C1 segment of cervical spinal cord (tissue), 14 donors: Measurements from ENCODE around the gene SFT2D1.
"Not testable (repeated sequence)": the region's sequence is repeated elsewhere in the genome, so short reads cannot be mapped to it uniquely, and the experiment has no call there.

Source experiments
- DNase-seq, 14 donors: peaks; one replicate each; lab custom pipeline; 2025; lab: John Stamatoyannopoulos, UW

SFT2D1 gene

DNA sequence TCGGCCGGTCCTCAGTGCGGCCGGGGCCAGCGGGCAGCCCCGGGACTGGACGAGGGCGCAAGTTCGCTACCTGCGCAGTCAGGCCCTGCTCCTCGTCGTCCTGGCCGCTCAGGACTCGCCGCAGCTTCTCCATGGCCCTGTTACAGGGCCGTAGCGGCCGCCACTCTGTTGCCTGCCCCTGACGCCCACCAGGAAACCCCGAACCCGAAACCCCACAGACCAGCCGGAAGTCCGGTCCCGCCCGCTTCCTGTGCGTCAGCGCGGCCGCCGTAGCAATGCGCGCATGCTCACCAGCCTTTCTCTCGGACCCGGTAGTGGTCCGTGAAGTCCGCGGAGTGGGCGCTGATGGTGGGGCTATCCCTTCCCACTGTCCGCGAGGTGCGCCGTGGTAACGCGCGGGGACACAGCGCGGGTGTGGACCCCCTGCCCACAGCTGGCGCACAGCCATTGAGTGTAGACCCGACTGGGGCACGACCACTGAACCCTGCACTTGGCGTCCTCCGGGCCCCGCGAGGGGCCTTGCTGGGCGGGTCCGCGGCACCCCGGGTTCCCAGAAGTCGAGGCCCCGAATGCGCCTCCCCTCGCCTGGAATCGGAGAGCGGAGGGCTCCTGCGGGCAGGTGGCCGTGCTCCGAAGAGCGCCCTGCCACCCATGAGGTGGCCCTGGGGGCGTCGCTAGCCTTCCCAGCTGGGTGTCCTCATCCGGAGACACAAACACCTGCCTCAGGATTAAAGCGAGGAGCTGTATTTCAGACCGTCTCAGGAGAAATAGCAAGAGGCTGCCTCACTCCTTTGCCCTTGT, at the start of gene SFT2D1:
Gene SFT2D1 (minus strand): TSS at position 197 of the 801 bp plus-strand sequence. CDS start 64 bp downstream, at position 133.
- DNase-seq = peak; percentile 19 to 85 (median 75)

DNA sequence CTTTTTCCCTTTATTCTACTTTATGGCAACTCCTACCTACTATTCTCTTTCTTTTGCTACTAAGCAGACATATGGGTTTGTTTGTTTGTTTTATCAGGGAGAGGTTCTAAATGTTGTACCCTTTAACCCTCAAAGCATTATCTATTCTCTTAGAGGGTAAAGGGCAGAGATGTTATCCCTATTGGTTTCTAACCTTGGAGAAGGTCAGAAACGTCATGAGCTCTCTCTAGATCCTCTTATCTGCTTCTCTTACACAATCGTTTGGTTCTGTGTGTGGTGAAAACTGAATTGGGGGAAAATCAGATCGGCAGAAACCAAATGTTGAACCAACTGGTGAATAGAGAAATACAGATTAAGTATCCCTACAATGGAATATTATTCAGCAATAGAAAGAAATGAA, 46.8 kb upstream of the SFT2D1 start:
- no peak for DNase-seq

DNA sequence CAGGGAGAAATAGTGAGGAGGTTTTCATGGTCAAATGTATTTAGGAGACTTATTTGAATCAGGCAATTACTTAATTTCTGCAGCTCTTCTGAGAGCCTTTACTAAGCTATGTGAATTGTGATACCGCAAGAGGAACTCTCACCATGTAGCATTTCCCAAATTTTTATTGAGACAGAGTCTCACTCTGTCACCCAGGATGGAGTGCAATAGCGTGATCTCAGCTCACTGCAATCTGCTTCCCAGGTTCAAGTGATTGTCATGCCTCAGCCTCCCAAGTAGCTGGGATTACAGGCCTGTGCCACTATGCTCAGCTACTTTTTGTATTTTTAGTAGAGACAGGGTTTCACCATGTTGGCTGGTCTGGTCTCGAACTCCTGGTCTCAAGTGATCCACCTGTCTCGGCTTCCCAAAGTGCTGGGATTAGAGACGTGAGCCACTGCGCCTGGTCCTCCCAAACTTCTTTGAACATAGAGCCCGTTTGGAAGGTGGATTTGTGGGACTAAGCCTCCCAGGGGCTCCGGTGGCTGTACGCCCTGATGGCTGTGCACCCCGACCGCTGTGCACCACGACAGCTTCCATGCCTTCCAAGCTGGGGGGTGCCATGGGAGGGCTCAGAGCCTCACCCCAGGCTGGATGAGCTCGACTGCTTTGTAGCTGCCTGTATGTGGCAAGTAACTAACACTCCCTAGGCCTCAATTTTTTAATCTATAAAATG, 46.1 kb upstream of the SFT2D1 start:
- no peak for DNase-seq

DNA sequence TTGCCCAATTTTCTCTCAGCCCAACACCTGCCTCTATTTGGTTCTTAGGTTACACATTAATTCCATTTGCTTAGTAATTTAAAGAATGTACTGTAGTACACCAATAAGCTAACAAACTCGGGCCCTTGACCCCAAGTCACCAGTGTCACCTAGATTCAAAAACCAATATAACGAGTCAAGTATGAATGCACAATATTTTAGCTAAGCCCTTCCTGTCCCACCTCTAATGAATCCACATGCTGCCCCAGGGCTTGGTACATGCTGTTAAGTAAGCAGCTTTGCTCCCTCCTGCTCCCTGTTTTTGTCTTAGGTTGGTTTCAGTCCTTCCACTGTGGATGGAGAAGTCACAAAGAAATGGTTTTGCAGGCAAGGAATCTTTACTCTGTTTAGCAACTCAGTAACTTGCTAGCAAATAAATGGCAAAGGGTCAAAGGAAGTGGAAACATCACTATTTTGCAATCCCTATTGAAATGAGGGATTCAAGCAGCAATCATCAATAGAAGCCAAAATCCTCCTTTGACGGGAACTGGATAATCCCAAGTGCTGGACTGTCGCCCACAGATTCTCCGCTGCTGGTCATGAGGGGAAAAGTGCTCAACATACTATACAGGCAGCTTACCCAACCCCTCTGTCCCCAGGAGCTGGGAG, 45.4 kb upstream of the SFT2D1 start:
- peak in 1 of 14 donors; percentile 22 for DNase-seq

DNA sequence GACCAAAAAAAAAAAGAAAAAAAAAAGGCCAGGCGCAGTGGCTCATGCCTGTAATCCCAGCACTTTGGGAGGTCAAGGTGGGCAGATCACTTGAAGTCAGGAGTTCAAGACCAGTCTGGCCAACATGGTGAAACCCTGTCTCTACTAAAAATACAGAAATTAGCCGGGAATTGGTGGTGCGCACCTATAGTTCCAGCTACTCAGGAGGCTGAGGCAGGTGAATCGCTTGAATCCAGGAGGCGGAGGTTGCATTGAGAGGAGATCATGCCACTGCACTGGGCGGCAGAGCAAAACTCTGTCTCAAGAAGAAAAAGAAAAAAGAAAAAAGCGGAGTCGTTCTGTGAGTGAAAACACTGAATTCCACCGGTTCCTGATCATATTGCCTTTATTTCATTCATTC, 44.8 kb upstream of the SFT2D1 start:
- DNase-seq = not testable (repeated sequence)

DNA sequence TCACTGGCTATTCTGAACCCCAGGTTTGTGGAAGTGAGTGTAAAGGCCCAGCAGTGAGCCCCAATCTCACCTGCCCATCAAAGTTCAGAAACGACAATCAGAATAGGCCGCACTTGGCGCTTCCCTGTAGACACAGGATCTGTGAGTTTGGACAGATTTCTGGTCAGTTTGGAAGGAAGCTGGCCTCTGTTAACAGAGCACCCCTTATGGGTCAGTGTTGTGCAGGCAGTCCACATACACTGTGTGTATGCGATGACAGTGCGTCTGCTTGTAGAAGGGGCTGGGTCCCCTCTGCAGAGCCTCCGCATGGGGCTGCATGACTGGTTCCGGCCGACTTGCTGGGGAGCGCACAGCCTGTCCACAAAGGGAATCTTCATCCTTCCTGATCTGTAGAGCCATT, 43.8 kb upstream of the SFT2D1 start:
- DNase-seq = no peak

DNA sequence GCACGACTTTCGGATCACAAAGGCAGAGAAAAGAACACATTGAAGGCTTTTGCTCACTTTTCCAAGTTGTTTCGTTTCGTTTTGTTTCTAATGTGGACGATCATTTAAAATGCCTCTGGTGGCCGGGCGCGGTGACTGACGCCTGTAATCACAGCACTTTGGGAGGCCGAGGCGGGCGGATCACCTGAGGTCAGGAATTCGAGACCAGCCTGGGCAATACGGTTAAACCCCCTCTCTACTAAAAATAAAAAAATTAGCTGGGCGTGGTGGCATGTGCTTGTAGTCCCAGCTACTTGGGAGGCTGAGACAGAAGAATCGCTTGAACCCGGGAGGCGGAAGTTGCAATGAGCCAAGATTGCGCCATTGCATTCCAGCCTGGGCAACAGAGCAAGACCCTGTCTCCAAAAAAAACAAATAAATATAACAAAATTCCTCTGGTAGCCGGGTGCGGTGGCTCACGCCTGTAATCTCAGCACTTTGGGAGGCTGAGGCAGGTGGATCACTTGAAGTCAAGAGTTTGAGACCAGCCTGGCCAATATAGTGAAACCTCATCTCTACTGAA, 41.5 kb upstream of the SFT2D1 start:
- not testable (repeated sequence) for DNase-seq

DNA sequence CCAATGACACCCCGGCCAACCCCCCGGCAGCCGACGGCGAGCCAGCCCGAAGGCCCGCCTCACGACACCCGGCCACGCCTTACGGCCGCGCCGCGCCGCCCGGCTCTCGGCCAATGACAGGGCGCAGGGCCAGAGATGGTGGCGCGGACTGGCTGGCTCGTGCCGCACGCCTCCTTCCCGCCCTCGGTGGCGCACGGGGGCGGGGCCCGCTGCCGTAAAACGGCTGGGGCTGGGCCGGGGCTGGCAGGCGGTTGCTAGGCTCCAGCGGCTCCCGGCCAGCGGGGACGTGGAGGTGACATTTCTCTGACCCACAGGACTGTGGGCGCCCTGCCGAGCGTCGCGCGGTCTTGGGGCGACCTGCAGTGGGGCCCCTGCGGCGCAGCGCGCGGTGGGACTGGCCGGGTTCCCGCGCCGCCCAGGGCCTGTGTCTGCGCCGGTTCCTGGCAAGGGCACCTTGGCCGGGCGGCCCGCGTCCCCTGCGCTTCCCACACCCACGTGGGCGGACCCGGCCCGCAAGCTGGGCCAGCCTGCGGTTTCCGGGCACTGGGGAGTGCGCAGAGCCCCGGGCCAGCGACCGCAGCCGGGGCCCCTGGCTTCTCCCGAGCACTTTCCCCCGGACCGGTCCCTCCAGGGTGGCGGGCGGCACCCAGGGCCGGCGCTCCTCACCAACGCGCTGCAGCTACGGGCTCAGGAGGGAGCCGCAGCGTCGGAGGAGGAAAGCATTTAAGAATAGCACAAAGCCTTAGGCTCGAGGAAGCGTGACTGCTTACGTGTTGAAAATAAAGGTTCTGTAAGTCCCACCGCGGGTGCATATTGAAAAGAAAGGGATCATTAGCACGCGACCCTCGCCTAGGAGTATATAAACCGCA, 40.8 kb upstream of the SFT2D1 start, which contains the start of gene MPC1:
Gene MPC1 (minus strand): TSS at position 8 of the 869 bp plus-strand sequence. CDS start 64 bp downstream, outside the sequence.
- peak; percentile 74 to 99 (median 92) for DNase-seq

DNA sequence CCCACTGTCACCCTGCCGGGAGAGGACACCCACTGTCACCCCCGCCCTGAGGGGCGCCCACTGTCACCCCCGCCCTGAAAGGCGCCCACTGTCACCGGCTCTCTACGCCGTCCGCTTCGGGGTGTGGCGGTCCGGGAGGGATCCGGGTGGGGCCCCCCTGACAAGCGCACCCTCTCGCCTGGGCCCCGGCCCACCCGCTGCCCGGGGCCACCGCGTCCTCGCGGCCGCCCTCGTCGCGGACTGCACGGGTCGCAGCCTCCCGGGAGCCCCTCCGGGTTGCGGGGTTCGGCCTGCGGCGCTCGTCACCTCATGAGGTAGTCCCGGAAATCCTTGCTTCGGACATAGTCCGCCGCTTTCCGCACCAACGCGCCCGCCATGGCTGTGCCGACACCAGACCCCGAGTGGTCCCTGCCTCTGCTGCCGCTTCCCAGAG, 40.2 kb upstream of the SFT2D1 start:
- no peak for DNase-seq

DNA sequence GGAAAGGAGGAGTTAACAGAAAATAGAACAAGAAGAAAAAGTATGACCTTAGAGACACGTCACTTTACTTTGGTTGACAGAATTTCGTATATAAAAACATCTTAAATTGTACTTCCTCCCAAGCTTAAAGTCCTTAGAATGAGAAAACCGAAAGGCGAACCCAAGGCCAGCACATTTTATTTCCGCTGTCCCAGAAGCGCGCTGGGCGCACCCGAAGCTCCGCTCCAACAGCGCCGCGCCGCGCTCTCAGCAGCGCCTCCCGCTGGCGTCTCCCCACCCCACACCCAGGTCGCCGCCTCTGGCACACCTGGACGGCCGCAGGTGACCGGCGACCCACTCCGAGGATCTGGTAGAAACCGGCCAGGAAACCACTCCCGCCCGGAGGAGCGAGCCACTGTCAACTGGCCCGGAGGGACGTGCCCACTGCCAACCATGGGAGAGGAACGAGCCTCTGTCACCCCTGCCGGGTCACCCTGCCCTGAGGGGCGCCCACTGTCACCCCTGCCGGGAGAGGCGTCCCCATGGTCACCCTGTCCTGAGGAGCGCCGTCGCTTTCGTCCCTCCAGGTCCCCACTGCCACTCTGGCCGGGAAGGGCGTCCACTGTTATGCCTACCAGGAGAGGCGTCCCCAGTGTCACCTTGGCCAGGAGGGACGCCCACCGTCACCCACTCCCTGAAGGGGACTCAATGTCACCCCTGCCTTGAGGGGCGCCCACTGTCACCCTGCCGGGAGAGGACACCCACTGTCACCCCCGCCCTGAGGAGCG, 39.6 kb upstream of the SFT2D1 start:
- DNase-seq = peak in 12 of 14 donors; percentile 28 to 68 (median 50)

DNA sequence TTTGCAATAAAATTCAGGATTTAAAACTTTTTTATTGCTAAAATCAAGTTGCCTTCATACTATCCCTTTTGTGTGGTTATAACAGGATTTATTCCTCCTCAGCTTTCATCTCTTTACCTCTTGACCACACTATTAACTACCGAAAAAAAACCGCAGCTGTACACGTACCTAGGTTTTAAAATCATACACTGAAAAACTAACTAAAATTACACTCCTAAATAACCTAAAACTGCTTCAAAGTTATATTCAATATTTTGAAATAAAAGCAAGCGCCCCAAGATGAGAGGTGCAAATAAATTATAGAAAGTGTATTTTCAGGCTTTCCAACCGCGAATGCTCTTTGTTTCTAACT, 39.0 kb upstream of the SFT2D1 start:
- DNase-seq = no peak

DNA sequence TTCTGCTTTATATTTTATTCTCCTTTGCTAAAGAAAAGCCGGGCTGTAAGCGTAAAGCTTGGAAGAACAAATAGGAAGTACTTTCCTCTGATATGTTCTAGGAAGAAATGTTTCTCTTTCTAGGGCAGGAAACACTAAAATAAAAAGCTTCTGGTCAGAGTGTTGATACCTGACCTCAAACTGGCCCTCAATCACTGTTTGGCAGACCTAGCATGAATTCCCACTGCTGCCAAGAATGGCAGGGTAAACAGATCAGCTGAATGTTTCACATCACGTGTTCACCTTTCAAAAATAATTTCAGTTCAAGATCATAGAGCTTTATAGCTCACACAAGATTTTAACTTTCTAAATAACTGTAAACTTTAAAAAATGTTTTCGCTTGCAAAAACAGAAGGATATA, 37.5 kb upstream of the SFT2D1 start:
- DNase-seq = no peak

DNA sequence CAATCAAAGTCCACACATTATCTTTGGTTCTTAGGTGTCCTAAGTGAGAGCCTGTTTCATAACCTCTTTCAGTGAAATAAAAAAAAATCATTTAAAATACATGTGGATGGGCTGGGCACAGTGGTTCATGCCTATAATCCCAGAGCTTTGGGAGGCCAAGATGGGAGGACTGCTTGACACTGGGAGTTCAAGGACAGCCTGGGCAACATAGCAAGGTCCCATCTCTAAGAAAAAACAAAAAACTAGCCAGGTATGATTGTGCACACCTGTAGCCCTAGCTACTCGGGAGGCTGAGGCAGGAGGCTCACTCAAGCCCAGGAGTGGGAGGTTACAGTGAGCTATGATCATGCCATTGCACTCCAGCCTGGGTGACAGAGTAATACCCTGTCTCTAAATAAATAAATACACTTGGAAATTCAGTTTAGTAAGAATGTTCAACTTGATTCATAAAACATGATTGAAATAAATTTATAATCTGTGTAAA, 36.8 kb upstream of the SFT2D1 start:
- no peak for DNase-seq

DNA sequence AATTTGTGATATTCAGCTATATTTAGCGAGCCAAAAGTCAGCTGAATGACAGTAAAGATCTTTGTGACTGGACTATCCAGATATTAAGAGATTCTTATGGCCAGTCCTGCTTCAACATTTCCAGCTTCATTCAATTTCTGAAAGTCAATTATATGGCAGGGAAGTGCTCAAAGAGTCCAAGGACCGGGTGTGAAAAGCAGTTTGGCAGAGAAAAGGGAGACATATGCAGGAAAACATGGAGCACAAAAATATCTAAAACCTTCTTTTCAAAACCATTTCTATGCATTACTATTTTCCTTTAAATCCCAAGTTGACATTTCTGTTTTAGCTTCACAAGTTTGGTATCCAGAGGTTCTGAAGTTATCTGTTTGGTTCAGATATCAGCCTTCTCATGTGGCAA, 35.4 kb upstream of the SFT2D1 start:
- no peak for DNase-seq

DNA sequence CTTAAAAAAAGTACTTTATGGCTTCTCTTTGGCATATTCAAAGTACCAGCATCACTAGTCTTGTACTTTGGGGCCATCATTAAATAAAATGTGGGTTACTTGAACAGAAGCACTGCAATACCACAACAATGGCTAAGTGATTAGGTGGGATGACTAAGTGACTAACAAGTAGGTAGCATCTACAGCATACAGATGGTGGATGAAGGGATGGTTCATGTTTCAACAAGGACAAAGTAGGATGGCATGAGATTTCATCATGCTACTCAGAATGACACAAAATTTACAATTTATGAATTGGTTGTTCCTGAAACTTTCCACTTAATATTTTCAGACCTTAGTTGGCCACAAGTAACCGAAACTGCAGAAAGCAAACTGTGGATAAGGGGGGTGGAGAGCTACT, 32.7 kb upstream of the SFT2D1 start:
- DNase-seq = no peak

DNA sequence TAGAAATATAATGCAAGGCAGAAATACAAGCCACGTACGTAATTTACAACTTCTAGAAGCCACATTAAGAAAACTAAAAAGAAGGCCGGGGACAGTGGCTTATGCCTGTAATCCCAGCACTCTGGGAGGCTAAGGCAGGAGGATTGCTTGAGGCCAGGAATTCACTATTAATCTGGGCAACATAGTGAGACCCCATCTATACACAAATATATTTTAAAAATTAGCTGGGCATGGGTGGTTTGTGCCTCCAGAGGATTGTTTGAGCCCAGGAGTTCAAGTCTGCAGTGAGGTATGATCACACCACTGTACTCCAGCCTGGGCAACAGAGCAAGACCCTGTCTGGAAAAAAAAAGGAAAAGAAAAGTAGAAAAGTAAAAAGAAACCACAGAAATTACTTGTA, 28.1 kb upstream of the SFT2D1 start:
- DNase-seq = no peak

DNA sequence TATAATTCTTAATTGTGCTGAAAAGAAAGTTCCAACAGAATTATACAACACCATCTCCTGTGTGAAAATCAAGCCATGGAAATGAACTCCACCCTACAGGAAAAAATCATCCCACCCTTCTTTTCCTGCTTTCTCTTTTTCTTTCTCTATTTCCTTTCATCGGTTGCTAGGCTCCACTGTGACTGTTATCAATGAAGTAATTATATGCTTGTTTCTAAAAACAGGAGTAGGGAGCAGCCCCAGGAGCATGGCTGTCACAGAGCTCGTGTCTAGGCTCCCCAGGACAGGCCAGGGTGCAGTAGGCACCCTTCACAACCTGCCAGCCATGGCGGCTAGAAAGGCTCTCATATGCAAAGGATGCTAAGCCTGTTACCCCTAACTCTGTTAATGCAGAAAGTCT, 27.4 kb upstream of the SFT2D1 start:
- no peak for DNase-seq

DNA sequence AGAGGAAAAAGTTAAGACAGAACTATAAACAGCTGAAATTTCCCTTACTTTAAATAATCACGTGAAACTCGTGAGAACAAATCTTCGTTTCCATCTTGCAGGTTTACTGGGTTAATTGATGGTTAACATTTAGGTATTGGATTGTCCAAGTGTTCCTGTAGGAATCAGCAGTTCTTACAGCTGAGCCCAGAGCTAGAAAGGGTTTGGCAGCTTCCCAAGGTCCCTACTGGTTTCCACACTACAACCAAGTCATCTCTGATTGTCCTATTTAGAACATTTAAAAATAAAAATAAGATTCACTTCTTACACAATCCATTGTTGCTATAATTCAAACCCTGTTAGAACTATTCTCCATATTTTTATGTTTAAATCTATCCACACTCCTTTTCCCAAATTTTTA, 24.6 kb upstream of the SFT2D1 start:
- DNase-seq = no peak

DNA sequence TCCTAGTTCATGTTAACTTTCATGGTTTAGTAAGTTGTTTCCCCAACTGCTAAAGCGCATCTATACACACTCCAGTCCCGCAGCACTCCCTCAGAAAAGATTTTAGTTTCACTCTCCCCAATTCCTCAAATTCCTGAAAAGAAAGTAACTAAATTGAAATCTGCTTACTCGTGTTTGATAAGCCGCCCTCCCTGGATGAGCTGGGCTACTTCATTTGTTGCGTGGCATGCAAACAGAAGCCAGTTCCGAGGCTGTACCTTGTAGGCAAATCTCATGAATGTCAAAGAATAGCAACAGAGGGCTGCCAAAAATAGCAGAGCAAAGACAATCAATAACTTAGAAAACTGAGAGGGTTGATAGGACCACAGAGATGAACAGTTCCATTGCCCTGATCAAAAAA, 23.5 kb upstream of the SFT2D1 start:
- DNase-seq = no peak

DNA sequence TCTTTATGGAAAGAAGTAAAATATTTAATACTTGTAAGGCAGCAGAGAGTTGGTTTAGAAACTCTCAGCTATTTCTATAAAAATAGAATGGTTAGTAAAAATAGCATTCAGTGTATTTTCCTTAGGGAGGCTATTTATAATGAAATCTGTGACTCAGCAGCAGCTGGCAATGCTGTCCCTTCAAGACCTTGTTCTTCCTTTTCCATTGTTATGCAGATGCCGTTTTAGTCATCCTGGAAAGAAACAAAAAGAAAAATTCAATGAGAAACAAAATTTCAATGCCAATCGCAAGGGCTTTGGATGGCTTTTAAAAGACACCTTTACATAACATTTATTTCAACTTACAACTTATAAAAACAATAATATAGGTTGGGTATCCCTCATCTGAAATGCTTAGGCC, 22.9 kb upstream of the SFT2D1 start:
- no peak for DNase-seq
